ENCODE data around the gene FLT4.
"Not testable (repeated sequence)": the region's sequence is repeated elsewhere in the genome, so short reads cannot be mapped to it uniquely, and the experiment has no call there.

Gene FLT4

DNA sequence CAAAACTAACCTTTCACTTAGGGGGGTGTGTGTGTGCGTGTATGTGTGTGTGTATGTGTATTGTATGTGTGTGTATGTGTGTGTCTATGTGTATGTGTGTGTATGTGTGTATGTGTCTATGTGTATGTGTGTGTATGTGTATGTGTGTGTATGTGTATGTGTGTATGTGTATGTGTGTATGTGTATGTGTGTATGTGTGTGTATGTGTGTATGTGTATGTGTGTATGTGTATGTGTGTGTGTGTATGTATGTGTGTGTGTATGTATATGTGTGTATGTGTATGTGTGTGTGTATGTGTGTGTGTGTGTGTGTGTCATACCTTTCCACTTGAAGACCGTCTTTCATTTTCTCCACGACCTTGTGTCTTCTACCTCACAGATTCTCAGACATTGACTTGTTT lies 20.8 kb upstream of the FLT4 start:
- no peak for ATAC-seq

DNA sequence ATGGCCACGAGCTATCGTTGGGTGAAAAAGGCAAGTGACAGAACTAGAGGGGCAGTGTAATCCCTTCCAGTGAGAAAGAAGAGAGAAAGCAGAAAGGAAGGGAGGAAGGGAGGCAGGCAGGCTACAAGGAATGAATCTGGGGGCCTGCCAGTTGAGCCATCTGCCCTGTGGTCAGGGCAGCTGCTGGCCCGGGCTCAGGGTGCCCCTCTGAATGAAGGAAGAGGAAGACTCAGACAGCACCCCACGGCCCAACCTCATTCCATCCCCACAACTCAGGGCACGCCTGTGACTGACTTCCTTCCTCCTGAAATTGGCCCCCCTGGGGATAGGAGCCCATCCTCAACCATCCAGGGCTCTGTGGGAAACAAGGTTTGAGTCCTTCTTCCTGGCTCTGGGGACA lies 20.3 kb upstream of the FLT4 start:
- ATAC-seq, result no peak

GRCh38 chr5:180668835-180669596 lies 19.6 kb upstream of the FLT4 start:
- ATAC-seq, result no peak

DNA sequence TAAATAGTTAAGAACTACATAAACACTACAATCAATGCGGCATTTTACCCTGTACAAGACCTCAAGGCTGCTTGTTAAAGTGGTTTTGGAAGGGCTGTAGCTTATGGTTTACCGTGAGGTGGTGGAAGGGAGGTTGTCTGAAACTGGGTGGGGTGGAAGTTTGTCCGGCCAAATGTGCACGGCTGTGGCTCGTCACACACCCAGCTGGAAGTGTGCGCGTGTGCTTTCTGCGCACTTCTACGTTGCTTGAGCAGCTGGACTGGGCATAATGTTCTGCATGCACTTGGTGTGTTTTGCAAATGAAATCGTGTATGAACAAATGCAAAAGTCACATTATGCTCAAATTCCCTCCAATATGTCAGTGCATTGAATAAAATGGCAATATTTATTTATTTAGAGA lies 17.4 kb upstream of the FLT4 start:
- ATAC-seq, result no peak

GRCh38 chr5:180665682-180666404 lies 16.4 kb upstream of the FLT4 start:
- no peak for ATAC-seq

- ATAC-seq, result no peak
Measured at GRCh38 chr5:180658774-180659564, 9.6 kb upstream of the FLT4 start.

DNA sequence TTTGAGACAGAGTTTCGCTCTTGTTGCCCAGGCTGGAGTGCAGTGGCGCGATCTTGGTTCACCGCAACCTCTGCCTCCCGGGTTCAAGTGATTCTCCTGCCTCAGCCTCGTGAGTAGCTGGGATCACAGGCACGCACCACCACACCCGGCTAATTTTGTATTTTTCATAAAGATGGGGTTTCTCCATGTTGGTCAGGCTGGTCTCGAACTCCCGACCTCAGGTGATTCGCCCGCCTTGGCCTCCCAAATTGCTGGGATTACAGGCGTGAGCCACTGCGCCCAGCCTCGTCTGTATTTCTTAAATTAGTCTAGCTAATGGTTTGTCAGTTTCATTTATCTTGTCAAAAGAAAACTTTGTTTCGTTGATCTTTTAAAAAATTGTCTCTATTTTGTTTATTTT lies 5.8 kb upstream of the FLT4 start:
- ATAC-seq, result not testable (repeated sequence)

DNA sequence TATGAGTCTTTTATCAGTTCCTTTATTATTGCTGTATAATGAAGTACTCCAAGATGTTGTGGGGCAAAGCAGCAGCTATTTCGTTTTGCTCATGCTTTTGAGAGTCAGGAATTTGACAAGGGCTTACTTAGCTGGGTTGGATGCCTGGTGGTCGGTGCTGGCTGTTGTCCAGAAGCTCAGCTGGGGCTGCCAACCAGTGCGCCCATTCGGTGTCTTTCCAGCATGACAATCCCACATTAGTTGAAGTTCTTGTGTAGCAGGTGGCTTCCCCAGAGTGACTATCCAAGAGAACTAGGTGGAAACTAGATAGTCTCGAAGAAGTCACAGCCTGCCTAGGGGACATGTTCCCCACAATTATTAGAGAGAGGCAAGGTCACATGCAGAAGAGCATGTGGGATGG lies 3.4 kb upstream of the FLT4 start:
- ATAC-seq, result no peak

DNA sequence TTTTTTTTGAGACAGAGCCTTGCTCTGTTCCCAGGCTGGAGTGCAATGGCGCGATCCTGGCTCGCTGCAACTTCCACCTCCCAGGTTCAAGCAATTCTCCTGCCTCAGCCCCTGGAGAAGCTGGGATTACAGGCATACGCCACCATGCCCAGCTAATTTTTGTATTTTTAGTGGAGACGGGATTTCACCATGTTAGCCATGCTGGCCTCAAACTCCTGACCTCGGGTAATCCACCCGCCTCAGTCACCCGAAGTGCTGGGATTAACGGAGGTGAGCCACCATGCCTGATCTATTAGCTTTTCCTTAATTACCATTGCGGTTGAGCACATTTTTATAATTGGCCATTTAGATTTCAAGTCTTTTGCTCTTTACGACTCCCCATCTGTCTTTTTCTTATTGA lies 2.9 kb upstream of the FLT4 start:
- ATAC-seq, result no peak

DNA sequence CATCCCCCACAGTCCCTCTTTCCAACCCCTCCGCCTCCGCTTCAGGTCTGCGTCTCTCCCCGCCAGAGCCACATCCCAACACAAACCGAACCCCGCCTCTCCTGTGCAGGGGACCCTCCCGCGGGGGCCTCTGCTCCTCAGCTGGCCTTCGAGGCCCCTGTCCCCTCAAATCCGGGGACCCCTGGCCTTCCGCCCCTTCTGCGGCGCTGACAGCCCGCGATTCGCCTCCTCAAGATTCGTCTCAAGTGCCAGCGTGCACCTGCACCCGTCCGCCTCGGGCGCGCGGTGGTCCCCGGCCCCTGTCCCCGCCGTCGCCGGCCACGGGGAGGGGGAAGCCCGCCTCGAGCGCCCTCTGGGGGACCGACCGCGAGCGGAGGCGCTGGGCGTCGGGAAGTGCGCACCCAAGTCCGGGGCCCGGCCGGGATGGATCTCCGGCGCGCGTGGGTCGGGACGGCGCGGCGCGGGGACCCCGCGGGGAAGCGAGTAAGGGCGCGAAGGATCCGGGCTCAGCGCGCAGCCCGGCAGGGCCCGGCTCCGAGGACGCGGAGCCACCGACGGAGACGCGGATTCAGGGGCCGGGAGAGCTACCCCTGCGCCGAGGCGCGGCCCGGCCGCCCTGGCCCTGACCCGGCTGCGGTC lies 623 bp downstream of the FLT4 start:
- ATAC-seq, result peak in 1 of 2 donors; percentile 41

DNA sequence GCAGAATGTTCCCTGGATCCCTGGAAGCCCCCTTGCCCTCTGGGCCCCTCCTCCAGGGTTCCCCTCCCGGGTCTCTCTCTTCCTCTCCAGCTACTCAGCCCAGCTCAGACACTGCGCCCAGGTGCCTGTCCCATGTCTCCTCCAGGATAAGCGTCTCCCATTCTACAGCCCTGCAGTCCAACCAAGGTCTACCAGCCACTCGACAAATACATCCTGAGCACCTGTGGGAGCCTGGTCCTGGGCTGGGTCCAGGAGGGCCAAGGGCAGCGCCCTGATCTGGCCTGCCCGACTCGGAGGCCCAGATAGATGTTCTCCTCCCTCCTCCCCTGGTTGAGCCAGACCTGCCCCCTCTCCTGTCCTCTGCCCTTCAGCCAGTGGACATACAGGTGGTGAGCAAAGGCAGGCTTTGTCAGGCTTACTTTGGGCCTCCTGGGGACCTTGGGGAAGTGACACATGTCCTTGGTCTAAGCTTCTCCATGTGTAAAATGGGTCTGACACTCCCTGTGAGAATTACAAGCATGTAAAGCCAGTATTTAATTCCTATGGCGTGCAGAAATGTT lies 1.4 kb downstream of the FLT4 start:
- no peak for ATAC-seq

DNA sequence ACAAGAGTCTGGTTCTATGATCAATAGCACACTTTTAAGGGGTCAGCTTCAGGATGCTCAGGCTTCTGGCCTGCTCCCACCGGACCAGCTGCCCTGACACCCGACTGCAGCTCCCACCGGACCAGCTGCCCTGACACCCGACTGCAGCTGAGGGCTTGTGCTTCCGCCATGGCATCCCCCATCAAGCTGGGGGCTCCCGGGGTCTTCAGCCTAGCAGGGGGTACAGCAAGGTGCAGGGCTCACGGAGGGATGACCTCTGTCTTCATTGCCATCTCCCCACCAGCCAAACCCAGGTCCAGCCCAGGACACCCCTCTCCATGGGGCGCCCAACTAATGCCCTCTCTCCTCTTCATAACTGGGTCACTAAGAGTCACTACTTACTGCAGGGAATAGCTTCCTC lies 1.9 kb downstream of the FLT4 start:
- ATAC-seq, result no peak

- no peak for ATAC-seq
Measured at GRCh38 chr5:180646963-180647305, 2.5 kb downstream of the FLT4 start.

- no peak for ATAC-seq
Measured at GRCh38 chr5:180646289-180646962, 3.0 kb downstream of the FLT4 start.

DNA sequence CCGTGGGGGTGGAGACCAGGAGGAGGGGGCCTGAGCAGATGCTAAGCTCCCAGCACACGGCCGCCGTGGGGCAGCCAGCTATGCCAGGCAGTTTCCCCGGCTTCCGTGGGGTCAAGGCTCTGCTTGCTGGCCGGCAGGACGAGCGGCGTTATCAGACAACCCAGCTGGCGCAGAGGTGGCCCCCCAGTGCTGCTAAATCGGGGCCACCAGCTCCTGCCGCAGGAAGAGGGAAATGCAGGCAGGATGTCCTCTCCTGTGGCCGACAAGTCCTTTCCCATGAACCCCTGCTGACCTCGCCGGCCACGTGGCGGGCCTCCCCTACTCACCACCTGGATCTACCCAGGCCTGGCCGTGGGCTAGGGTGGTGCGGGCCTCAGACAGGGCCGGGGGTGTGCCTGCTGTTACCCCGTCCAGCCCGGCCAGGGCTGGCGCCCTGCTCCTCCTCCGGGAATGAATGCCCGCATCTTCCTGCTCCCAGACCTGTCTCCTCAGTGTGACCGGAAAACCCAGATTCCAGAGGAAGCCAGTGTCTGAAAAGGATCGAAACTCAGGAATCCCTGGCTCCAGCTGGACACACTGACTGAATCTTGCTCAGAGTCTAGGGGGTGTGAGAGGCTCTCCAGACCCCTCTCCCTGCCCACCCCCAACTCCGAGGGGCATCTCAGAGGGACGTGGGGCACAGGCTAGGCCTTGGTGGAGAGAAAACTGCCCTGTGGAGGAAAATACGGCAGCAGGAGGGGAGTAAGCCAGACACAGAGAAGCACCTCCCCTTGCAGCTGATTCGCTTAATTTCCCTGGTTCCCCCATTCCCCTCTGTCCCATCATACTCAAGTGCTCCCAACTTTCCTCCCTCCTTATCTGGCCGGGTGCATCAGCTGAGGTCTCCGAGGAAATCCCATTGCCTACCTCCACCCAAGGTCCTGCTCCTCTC lies 3.9 kb downstream of the FLT4 start:
- ATAC-seq, result no peak

DNA sequence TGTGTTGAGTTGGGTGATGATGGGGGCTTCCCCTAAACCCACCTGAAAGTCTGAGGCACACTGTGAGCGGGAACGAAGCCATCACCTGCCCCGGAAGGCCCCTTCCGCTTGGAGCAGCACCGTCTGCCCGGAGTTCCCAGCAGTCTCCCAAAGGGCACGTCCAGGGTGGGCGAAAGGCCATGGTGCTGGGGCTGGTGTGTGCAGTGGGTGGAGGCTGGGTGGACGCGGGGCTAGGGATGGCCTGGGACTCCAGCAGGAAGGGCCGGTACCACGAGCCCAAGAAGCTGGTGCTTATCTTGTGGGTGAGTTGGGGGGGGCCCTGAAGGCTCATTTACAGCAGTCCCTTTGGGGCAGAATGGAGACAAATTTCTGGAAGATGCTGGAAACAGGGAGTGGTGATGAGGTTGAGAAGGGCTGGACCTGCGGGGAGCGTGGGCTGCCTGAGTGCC lies 4.6 kb downstream of the FLT4 start:
- ATAC-seq, result no peak

DNA sequence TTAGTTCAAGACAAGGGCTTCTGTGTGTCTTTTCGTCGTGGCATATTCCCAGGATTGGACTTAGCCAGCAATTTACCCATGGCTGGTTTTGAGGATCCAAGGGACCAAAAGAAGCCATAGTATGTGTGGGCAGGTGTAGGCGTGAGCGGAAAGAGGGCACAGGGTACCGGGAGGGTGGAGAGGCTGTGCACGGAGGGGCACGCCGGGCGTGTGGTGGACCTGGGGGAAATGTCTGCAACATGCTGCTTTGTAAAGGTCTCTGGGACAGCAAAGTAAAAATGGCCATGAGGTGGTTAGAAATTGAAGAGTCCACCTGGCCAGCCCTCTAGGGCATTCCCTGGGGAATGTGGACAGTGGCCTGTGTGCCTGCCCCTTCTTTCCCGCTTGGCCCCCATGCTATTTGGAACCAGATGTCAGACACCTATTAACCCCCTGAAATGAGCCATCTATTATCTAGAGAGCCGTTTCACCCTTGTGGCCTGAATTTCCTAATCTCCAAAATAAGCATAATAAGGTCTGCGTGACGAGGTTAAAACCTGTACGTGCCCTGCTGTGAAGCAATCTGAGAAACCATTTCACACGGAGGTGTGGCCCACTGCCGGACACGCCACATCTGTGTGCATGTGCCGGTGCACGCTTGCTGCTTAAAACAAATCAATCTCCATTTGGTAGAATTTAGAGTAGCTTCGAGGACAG lies 5.1 kb downstream of the FLT4 start:
- ATAC-seq, result no peak

GRCh38 chr5:180643191-180643851 lies 6.1 kb downstream of the FLT4 start:
- ATAC-seq, result no peak

DNA sequence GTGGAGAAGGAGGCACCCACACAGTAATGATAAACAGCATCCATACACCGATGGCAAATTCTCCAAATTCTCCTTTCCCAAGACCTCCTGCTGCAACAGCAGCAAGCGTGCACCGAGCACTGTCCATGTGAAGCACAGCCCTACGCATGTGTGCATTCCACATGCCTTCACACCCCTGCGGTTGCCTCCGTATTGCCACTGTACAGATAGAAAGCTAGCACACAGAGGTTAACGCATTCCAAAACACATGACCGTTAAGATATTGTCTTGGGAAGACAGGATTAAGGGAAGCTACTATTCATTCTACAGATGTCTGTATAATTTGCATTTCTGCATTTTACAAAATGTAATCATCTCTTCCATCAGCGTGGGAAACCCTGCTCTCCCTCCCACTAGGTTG lies 6.6 kb downstream of the FLT4 start:
- ATAC-seq, result no peak
